Dendritic cell treated with granulocyte-macrophage colony-stimulating factor and Interleukin-4, amounts not matched to agents 40 ng/mL and 50 ng/mL, for 4 days (primary cell): ENCODE data around the gene DCTN5.
A peak's percentile ranks its signal among the peaks of the same experiment; 100 is the strongest.
"Not testable (repeated sequence)": the region's sequence is repeated elsewhere in the genome, so short reads cannot be mapped to it uniquely, and the experiment has no call there.

Experiments
- H3K27ac Mint-ChIP-seq: one replicate; pipeline ENCODE4 v1.8.0; 2022; ENCODE audit warnings: mild to moderate bottlenecking, mixed read lengths
- H3K27me3 Mint-ChIP-seq: one replicate; pipeline ENCODE4 v1.8.0; 2022; ENCODE audit warnings: mild to moderate bottlenecking, mixed read lengths
- H3K36me3 Mint-ChIP-seq: one replicate; pipeline ENCODE4 v1.8.0; 2022; ENCODE audit warnings: low read depth, mixed read lengths
- H3K4me1 Mint-ChIP-seq: one replicate; pipeline ENCODE4 v1.8.0; 2022; ENCODE audit warnings: low read depth, mixed read lengths
- H3K4me3 Mint-ChIP-seq: one replicate; pipeline ENCODE4 v1.8.0; 2022; ENCODE audit warnings: mild to moderate bottlenecking, moderate library complexity, mixed read lengths
- H3K9me3 Mint-ChIP-seq: one replicate; pipeline ENCODE4 v1.8.0; 2022; ENCODE audit warnings: mixed read lengths
- intact Hi-C: fragments of 100-400 bp; cut with micrococcal nuclease; formaldehyde crosslinking; loops from one replicate; pipeline ENCODE4 v1.15.0; 2022

DCTN5 gene

GRCh38 chr16:23640931-23641765 lies at the start of gene DCTN5, which contains the start of gene PALB2:
Gene DCTN5 (plus strand): TSS chr16:23641466. CDS start chr16:23641543, 77 bp downstream.
Gene PALB2 (minus strand): TSS chr16:23641310. CDS start chr16:23641157, 153 bp downstream.
- intact Hi-C loops = loop anchor here (1.0 to 2.0 kb wide), 3 partner anchors 44 to 188 kb away; partner anchors contain the start of genes COG7, EARS2, NDUFAB1 and UBFD1
- Mint-ChIP-seq H3K4me1 (peaks cover 24% of the 10 kb centered on the region), H3K36me3 (peaks cover 73% of the 10 kb centered on the region), H3K4me3 (peak within 1 kb of the TSS; percentile 92), H3K27ac (peak within 1 kb of the TSS; percentile 96), H3K9me3 (no peaks in the 10 kb centered on the region), H3K27me3 (no peaks in the 10 kb centered on the region)

- Mint-ChIP-seq H3K9me3 (no peaks in the 10 kb centered on the region), H3K36me3 (peaks cover 49% of the 10 kb centered on the region), H3K4me3 (no peak overlapping the region), H3K4me1 (peaks cover 31% of the 10 kb centered on the region), H3K27me3 (no peaks in the 10 kb centered on the region), H3K27ac (no peak overlapping the region)
- intact Hi-C loops = loop anchor here (10.0 kb wide), 1 partner anchor 79 kb away; the partner anchor contains the start of gene GGA2
These were observed 47.1 kb upstream of the DCTN5 start for GRCh38 chr16:23594186-23594585.

GRCh38 chr16:23595246-23595950 lies 45.9 kb upstream of the DCTN5 start:
- intact Hi-C loops = loop anchor here (10.0 kb wide), 1 partner anchor 81 kb away; the partner anchor contains the start of gene GGA2
- H3K36me3 Mint-ChIP-seq = peaks cover 41% of the 10 kb centered on the region
- H3K27me3 Mint-ChIP-seq = no peaks in the 10 kb centered on the region
- H3K27ac Mint-ChIP-seq = peak overlapping the region; percentile 80
- H3K4me3 Mint-ChIP-seq = peak overlapping the region; percentile 81
- no peaks in the 10 kb centered on the region for H3K9me3 Mint-ChIP-seq
- H3K4me1 Mint-ChIP-seq = peaks cover 31% of the 10 kb centered on the region

- intact Hi-C loops = loop anchor here (1.0 to 10.0 kb wide), 3 partner anchors 39 to 81 kb away; partner anchors contain the start of genes DCTN5, EARS2, GGA2 and PALB2
- Mint-ChIP-seq H3K9me3 (no peaks in the 10 kb centered on the region), H3K4me3 (peak within 1 kb of the TSS; percentile 81), H3K4me1 (peaks cover 31% of the 10 kb centered on the region), H3K36me3 (peaks cover 41% of the 10 kb centered on the region), H3K27me3 (no peaks in the 10 kb centered on the region), H3K27ac (peak within 1 kb of the TSS; percentile 80)
These were observed 45.1 kb upstream of the DCTN5 start, which contains the start of gene NDUFAB1 for GRCh38 chr16:23595951-23596720. Gene NDUFAB1 (minus strand): TSS chr16:23596316. CDS start chr16:23596290, 26 bp downstream.

GRCh38 chr16:23597003-23597756 lies 44.1 kb upstream of the DCTN5 start:
- Mint-ChIP-seq H3K27ac (peak overlapping the region; percentile 80), H3K4me3 (no peak overlapping the region), H3K36me3 (peaks cover 41% of the 10 kb centered on the region), H3K4me1 (peaks cover 21% of the 10 kb centered on the region), H3K27me3 (no peaks in the 10 kb centered on the region), H3K9me3 (no peaks in the 10 kb centered on the region)
- intact Hi-C loops = loop anchor here (2.0 to 10.0 kb wide), 2 partner anchors 44 to 82 kb away; partner anchors contain the start of genes DCTN5, GGA2 and PALB2

- Mint-ChIP-seq H3K9me3 (no peaks in the 10 kb centered on the region), H3K27me3 (no peaks in the 10 kb centered on the region), H3K27ac (peak overlapping the region; percentile 55), H3K36me3 (peaks cover 86% of the 10 kb centered on the region), H3K4me3 (no peak overlapping the region), H3K4me1 (no peaks in the 10 kb centered on the region)
- intact Hi-C loops = no loop called here
These were observed 33.5 kb upstream of the DCTN5 start for GRCh38 chr16:23607726-23608125.

GRCh38 chr16:23608194-23608593 lies 33.1 kb upstream of the DCTN5 start:
- Mint-ChIP-seq H3K4me1 (no peaks in the 10 kb centered on the region), H3K9me3 (no peaks in the 10 kb centered on the region), H3K4me3 (no peak overlapping the region), H3K36me3 (peaks cover 83% of the 10 kb centered on the region), H3K27ac (peak overlapping the region; percentile 55), H3K27me3 (no peaks in the 10 kb centered on the region)
- intact Hi-C loops = no loop called here

GRCh38 chr16:23609929-23610328 lies 31.3 kb upstream of the DCTN5 start:
- intact Hi-C loops = no loop called here
- no peak overlapping the region for H3K27ac Mint-ChIP-seq
- no peaks in the 10 kb centered on the region for H3K9me3 Mint-ChIP-seq
- H3K27me3 Mint-ChIP-seq = no peaks in the 10 kb centered on the region
- H3K36me3 Mint-ChIP-seq = peaks cover 79% of the 10 kb centered on the region
- H3K4me1 Mint-ChIP-seq = no peaks in the 10 kb centered on the region
- H3K4me3 Mint-ChIP-seq = no peak overlapping the region

- H3K4me1 Mint-ChIP-seq, intact Hi-C loops, H3K27me3 Mint-ChIP-seq, H3K4me3 Mint-ChIP-seq, H3K27ac Mint-ChIP-seq, H3K9me3 Mint-ChIP-seq: not testable (repeated sequence)
- peaks cover 79% of the 10 kb centered on the region for H3K36me3 Mint-ChIP-seq
These were observed 30.4 kb upstream of the DCTN5 start for GRCh38 chr16:23610905-23611304.

- intact Hi-C loops = no loop called here
- Mint-ChIP-seq H3K9me3 (no peaks in the 10 kb centered on the region), H3K27ac (no peak overlapping the region), H3K36me3 (peaks cover 78% of the 10 kb centered on the region), H3K4me1 (no peaks in the 10 kb centered on the region), H3K27me3 (no peaks in the 10 kb centered on the region), H3K4me3 (no peak overlapping the region)
These were observed 29.3 kb upstream of the DCTN5 start for GRCh38 chr16:23611936-23612335.

GRCh38 chr16:23615805-23616204 lies 25.5 kb upstream of the DCTN5 start:
- intact Hi-C loops = no loop called here
- no peak overlapping the region for H3K4me3 Mint-ChIP-seq

GRCh38 chr16:23624092-23624491 lies 17.2 kb upstream of the DCTN5 start:
- peaks cover 98% of the 10 kb centered on the region for H3K36me3 Mint-ChIP-seq
- H3K4me1 Mint-ChIP-seq = no peaks in the 10 kb centered on the region
- no peaks in the 10 kb centered on the region for H3K27me3 Mint-ChIP-seq
- no peaks in the 10 kb centered on the region for H3K9me3 Mint-ChIP-seq
- no peak overlapping the region for H3K4me3 Mint-ChIP-seq
- intact Hi-C loops = no loop called here
- no peak overlapping the region for H3K27ac Mint-ChIP-seq

More at GRCh38 chr16:23615805-23616204, 25.5 kb upstream of the DCTN5 start:
- no peak overlapping the region for H3K27ac Mint-ChIP-seq
- H3K9me3 Mint-ChIP-seq = no peaks in the 10 kb centered on the region
- no peaks in the 10 kb centered on the region for H3K4me1 Mint-ChIP-seq
- no peaks in the 10 kb centered on the region for H3K27me3 Mint-ChIP-seq
- peaks cover 85% of the 10 kb centered on the region for H3K36me3 Mint-ChIP-seq

GRCh38 chr16:23629516-23629915 lies 11.8 kb upstream of the DCTN5 start:
- no peaks in the 10 kb centered on the region for H3K9me3 Mint-ChIP-seq
- intact Hi-C loops = no loop called here
- H3K36me3 Mint-ChIP-seq = peaks cover 82% of the 10 kb centered on the region

More at GRCh38 chr16:23629516-23629915, 11.8 kb upstream of the DCTN5 start:
- Mint-ChIP-seq H3K27me3 (no peaks in the 10 kb centered on the region), H3K27ac (no peak overlapping the region), H3K4me3 (no peak overlapping the region), H3K4me1 (no peaks in the 10 kb centered on the region)
